Tibial artery (tissue), 4 donors: Measurements from ENCODE around the gene STOML2.

Experiments
- DNase-seq, 2 donors: peaks; one replicate each; pipeline ENCODE4 v3.0.0-alpha.2; 2019
- H3K27ac ChIP-seq, 2 donors: fragments of 200-600 bp; sonication (generic) in 1 of 2; 1 replicate in 1 of 2; 2 replicates in 1 of 2; pipeline ENCODE4 v1.5.1; 2018 to 2019; ENCODE audit warnings: mild to moderate bottlenecking in 1 of 2
- H3K27me3 ChIP-seq, 2 donors: fragments of 200-600 bp; sonication (generic) in 1 of 2; one replicate each; pipeline versions ENCODE4 v1.5.1 to v1.6.0; 2016 to 2019
- H3K36me3 ChIP-seq, 3 donors: fragments of 200-600 bp; sonication (generic) in 2 of 3; one replicate each; pipeline ENCODE4 v1.5.1; 2016 to 2019; ENCODE audit warnings: mild to moderate bottlenecking in 2 of 3
- H3K4me1 ChIP-seq, 4 donors: fragments of 200-600 bp; sonication (generic) in 2 of 4; 1 replicate in 3 of 4; 2 replicates in 1 of 4; pipeline ENCODE4 v1.5.1; 2016 to 2019
- H3K4me3 ChIP-seq, 2 donors: fragments of 200-600 bp; sonication (generic) in 1 of 2; 1 replicate in 1 of 2; 2 replicates in 1 of 2; pipeline ENCODE4 v1.5.1; 2018 to 2019; ENCODE audit warnings: mild to moderate bottlenecking in 2 of 2
- H3K9me3 ChIP-seq, 3 donors: fragments of 200-600 bp; sonication (generic) in 1 of 3; one replicate each; pipeline ENCODE4 v1.5.1; 2016 to 2019
- intact Hi-C: fragments of 100-400 bp; cut with DNase I; formaldehyde crosslinking; loops from one replicate; pipeline ENCODE4 v1.15.0; 2023; ENCODE audit warnings: low total_unique reads
- TF ChIP-seq, protein P1 (sequence below), 2 experiments: fragments of 200-600 bp in 1 of 2; fragments of 450-650 bp in 1 of 2; IDR thresholded peaks; one replicate each; pipeline ENCODE4 v1.5.1; 2017 to 2019; ENCODE audit warnings: antibody characterized with exemption in 2 of 2, mild to moderate bottlenecking in 1 of 2, moderate library complexity in 1 of 2

STOML2 gene

DNA sequence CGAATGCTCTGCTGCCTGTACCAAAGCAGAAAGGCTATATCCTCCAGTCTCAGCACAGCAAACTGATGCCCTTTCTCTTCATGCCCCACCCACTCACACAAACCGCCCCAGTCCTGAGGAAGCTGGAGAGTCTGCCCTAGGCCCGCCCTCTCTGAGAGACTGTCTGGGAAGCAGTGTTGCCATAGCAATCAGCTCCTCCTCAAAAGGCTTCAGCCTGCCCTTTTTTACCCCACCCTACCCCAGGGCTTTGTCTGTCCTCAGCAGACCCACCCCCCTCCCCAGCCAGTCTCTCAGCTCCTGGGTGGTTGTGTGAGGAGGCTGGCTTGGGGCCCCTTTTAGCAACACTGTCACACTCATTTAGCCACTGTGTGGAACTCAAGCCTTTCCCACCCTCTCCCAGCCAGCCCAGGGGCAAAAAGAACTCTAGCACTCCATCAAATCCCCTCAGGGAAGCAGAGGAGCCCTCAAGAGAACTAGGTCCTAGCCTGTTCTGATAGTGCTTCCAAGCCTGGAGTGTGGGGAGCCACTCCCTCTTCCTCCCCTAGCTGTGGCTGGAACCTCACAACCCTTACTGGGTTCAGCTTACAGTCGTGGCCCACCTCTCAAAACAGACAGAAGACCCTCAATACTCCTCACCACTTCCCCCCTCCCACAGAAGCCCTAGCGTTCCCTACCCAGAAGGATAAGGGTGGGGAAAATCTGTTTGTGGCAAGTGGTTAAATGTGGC, 11.3 kb upstream of the STOML2 start:
- peak; percentile 93 to 94 for DNase-seq
- intact Hi-C loops, result loop anchor here (5.0 kb wide), 1 partner anchor 122 kb away; no protein-coding TSS in a partner anchor
- Histone ChIP-seq H3K27ac (peak overlapping the region; percentile 97 to 100), H3K9me3 (no peaks in the 10 kb centered on the region), H3K4me1 (peaks cover 4 to 67% (median 55%) of the 10 kb centered on the region in 4 donors), H3K4me3 (peak overlapping the region; percentile 59 to 64), H3K36me3 (no peaks in the 10 kb centered on the region), H3K27me3 (no peaks in the 10 kb centered on the region)
- TF ChIP-seq, protein P1, sequence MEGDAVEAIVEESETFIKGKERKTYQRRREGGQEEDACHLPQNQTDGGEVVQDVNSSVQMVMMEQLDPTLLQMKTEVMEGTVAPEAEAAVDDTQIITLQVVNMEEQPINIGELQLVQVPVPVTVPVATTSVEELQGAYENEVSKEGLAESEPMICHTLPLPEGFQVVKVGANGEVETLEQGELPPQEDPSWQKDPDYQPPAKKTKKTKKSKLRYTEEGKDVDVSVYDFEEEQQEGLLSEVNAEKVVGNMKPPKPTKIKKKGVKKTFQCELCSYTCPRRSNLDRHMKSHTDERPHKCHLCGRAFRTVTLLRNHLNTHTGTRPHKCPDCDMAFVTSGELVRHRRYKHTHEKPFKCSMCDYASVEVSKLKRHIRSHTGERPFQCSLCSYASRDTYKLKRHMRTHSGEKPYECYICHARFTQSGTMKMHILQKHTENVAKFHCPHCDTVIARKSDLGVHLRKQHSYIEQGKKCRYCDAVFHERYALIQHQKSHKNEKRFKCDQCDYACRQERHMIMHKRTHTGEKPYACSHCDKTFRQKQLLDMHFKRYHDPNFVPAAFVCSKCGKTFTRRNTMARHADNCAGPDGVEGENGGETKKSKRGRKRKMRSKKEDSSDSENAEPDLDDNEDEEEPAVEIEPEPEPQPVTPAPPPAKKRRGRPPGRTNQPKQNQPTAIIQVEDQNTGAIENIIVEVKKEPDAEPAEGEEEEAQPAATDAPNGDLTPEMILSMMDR (IDR thresholded peaks at IDR 0.05), result no peak

GRCh38 chr9:35112257-35113020, 9.5 kb upstream of the STOML2 start:
- TF ChIP-seq, protein P1 (IDR thresholded peaks at IDR 0.05), result no peak
- H3K9me3 ChIP-seq, result no peaks in the 10 kb centered on the region
- peak; percentile 80 to 84 for DNase-seq
- H3K27ac ChIP-seq, result peak overlapping the region; percentile 97 to 100
- peaks cover 4 to 71% (median 60%) of the 10 kb centered on the region in 4 donors for H3K4me1 ChIP-seq
- H3K36me3 ChIP-seq, result peaks cover 11 to 13% (median 11%) of the 10 kb centered on the region in 3 donors
- peak overlapping the region in 1 of 2 donors; percentile 79 for H3K4me3 ChIP-seq
- intact Hi-C loops, result loop anchor here (5.0 kb wide), 1 partner anchor 120 kb away; no protein-coding TSS in a partner anchor
- H3K27me3 ChIP-seq, result no peaks in the 10 kb centered on the region

DNA sequence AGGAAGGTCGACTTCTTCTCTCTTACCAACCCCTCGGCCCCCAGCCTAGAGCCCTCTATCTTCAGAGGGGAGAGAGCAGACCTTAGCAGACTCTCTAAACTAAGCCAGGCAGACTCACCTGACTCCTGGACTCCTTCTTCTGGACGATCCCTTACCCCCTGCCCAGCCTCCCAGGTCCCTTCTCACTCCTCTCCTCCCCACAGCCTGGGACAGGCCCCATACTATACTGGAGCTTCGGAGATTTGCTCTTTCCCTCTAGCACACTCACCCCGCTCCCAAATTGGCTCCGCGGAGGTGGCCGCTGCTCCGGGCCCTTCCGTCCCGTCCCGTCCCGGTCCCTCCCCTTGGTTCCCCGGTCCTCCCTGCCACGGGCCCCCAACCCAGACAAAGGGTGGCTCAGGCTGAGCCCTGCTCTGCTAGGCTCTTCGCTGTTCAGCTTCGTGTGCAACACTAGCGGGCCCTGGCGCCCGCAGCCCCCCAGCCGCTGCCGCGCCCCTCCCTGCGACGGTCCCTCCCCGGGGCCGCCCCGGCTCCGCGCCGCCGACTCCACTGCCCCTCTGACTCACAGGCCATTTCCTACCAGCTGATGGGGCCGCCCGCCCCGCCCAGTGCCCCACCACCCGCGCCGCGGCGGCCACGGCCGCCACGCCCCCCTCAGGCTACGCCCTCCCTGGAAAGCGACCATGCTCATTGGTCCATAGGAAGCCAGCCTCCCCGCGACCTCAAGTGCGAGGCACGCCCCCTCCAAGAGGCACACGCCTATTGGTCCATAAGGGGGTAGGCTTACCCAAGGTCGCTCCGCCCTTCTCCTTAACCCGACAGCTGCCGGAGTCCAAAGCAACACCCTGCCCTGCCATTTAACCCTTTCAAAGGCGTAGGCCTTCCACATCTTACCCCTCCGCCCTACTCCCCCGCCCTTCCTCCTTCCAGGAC, 8.3 kb upstream of the STOML2 start:
- Histone ChIP-seq H3K4me3 (peak overlapping the region; percentile 79 to 87), H3K9me3 (no peaks in the 10 kb centered on the region), H3K36me3 (peaks cover 22 to 24% (median 23%) of the 10 kb centered on the region in 3 donors), H3K27ac (peak overlapping the region; percentile 97 to 100), H3K4me1 (peaks cover 4 to 67% (median 53%) of the 10 kb centered on the region in 4 donors), H3K27me3 (no peaks in the 10 kb centered on the region)
- peak; percentile 99 for DNase-seq
- TF ChIP-seq, protein P1 (IDR thresholded peaks at IDR 0.05), result no peak
- intact Hi-C loops, result loop anchor here (5.0 kb wide), 1 partner anchor 119 kb away; no protein-coding TSS in a partner anchor

DNA sequence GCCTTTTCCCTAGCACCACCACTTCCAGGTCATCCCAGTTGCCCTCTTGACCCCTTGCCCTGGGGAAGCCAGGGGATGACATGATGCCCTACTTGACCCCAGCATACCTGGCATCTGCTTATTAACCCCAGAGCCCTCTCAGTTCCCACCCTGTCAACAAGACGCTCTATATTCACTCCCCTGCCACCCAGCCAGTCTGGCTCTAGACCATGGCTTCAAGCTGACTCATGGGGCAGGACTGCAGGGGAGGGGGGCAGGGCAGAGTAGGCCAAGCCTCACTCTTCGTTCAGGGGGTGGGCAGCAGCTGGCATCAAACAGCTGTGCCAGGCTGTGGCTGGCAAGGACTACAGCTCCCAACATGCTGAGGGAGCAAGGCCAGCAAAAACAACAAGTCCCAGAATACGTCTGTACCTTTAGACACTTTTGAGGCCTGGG, 7.4 kb upstream of the STOML2 start:
- H3K27me3 ChIP-seq, result no peaks in the 10 kb centered on the region
- peak overlapping the region; percentile 79 to 87 for H3K4me3 ChIP-seq
- TF ChIP-seq, protein P1 (IDR thresholded peaks at IDR 0.05), result no peak
- intact Hi-C loops, result loop anchor here (5.0 kb wide), 1 partner anchor 118 kb away; no protein-coding TSS in a partner anchor
- H3K36me3 ChIP-seq, result peaks cover 31 to 34% (median 32%) of the 10 kb centered on the region in 3 donors
- DNase-seq, result peak; percentile 64 to 92
- peak overlapping the region; percentile 97 to 100 for H3K27ac ChIP-seq
- H3K9me3 ChIP-seq, result no peaks in the 10 kb centered on the region
- peaks cover 4 to 65% (median 52%) of the 10 kb centered on the region in 4 donors for H3K4me1 ChIP-seq
